AG04449 (cell line): Measurements from ENCODE around the gene REV3L.

Source experiments
- CTCF ChIA-PET: fragments of 350-600 bp; formaldehyde crosslinking; extraction: SDS; loops from one replicate; lab custom pipeline; 2021; ENCODE audit warnings: antibody characterized with exemption; lab: Yijun Ruan, JAX
- POLR2A ChIA-PET: fragments of 400-600, 350-600 bp; formaldehyde crosslinking; extraction: SDS; loops from one replicate; lab custom pipeline; 2020; ENCODE audit warnings: antibody characterized with exemption, inconsistent platforms; lab: Yijun Ruan, JAX
- DNase-seq: peaks from one replicate; pipeline ENCODE4 v3.0.0-alpha.2; 2010; ENCODE audit warnings: low read depth, low spot score
- H3K4me3 ChIP-seq: 2 replicates; pipeline ENCODE4 v1.5.1; 2011; ENCODE audit warnings: low read depth, mild to moderate bottlenecking, control low read depth, low read length
- CTCF ChIP-seq: IDR thresholded peaks from one replicate; pipeline ENCODE4 v1.5.1; 2011; ENCODE audit warnings: mild to moderate bottlenecking, moderate library complexity, low read length, control low read depth, inconsistent platforms; ENCODE audit not compliant: insufficient read depth; ENCODE audit errors: missing control alignments

Gene REV3L

GRCh38 chr6:111269401-111269970 lies 213.5 kb downstream of the REV3L start:
- no peak overlapping the region for H3K4me3 ChIP-seq
- POLR2A ChIA-PET, result no interaction called here
- no peak for TF ChIP-seq CTCF
- CTCF ChIA-PET, result interaction anchor here (1.6 kb wide), 1 partner anchor 11 kb away, joined by 9 read pairs; a partner anchor contains a TSS
- DNase-seq, result no peak

- ChIA-PET POLR2A (no interaction called here), CTCF (no interaction called here)
- DNase-seq, result no peak
- no peak overlapping the region for H3K4me3 ChIP-seq
- no peak for TF ChIP-seq CTCF
These were observed 215.2 kb downstream of the REV3L start for GRCh38 chr6:111267764-111268333.

- no peak for DNase-seq
- H3K4me3 ChIP-seq, result no peak overlapping the region
- POLR2A ChIA-PET, result no interaction called here
- CTCF ChIA-PET, result no interaction called here
- no peak for TF ChIP-seq CTCF
These were observed 216.7 kb downstream of the REV3L start for GRCh38 chr6:111266276-111266675.

- DNase-seq, result no peak
- TF ChIP-seq CTCF, result no peak
- ChIA-PET POLR2A (no interaction called here), CTCF (no interaction called here)
- H3K4me3 ChIP-seq, result no peak overlapping the region
These were observed 217.2 kb downstream of the REV3L start for GRCh38 chr6:111265842-111266241.

- DNase-seq, result peak; percentile 45
- ChIA-PET POLR2A (no interaction called here), CTCF (interaction anchor here (1.6 kb wide), 1 partner anchor 13 kb away, joined by 4 read pairs; no protein-coding TSS in a partner anchor)
- no peak for TF ChIP-seq CTCF
- no peak overlapping the region for H3K4me3 ChIP-seq
These were observed 219.2 kb downstream of the REV3L start for GRCh38 chr6:111263837-111264236.

GRCh38 chr6:111260570-111261298 lies 222.3 kb downstream of the REV3L start:
- ChIA-PET POLR2A (no interaction called here), CTCF (no interaction called here)

More at GRCh38 chr6:111260570-111261298, 222.3 kb downstream of the REV3L start:
- DNase-seq, result no peak
- TF ChIP-seq CTCF, result no peak
- H3K4me3 ChIP-seq, result peak overlapping the region; percentile 47
